GM19238 (cell line): ENCODE data around the gene PRSS56.
"Not testable (repeated sequence)": the region's sequence is repeated elsewhere in the genome, so short reads cannot be mapped to it uniquely, and the experiment has no call there.

Source experiments
- DNase-seq: peaks from one replicate; pipeline ENCODE4 v3.0.0; 2011; ENCODE audit warnings: low spot score; ENCODE audit not compliant: insufficient read length

Gene PRSS56

DNA sequence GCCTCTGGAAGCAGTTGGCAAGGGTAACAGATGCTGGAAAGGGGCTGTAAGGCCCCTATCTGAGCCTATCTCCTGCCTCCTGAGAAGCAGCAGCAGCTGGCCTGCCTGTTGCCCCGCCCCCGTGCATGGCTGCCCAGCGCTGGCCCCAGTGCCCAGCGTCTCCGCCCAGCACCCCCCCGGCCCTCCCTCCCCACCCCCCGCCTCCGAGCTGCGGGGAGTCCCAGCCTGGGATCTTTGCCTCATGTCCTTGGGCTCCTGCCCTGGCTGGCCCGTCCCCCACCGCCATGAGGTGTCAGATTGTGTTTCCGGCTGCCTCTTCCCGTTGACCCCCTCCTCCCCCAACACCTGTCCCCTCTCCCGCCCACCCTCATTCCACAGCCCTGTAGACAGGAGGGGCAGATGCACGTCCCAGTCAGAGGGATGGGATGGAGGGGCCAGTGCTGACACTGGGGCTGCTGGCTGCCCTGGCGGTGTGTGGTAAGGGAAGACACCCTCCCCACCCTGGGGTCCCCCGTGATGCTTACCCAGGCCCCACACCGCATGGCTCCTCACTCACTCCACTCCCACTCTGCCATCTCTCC lies 5.7 kb downstream of the PRSS56 start, which contains the start of gene CHRND:
TSS of gene CHRND (plus strand) at position 370 of the 581 bp plus-strand sequence. CDS start at position 426, 56 bp downstream.
- no peak for DNase-seq

DNA sequence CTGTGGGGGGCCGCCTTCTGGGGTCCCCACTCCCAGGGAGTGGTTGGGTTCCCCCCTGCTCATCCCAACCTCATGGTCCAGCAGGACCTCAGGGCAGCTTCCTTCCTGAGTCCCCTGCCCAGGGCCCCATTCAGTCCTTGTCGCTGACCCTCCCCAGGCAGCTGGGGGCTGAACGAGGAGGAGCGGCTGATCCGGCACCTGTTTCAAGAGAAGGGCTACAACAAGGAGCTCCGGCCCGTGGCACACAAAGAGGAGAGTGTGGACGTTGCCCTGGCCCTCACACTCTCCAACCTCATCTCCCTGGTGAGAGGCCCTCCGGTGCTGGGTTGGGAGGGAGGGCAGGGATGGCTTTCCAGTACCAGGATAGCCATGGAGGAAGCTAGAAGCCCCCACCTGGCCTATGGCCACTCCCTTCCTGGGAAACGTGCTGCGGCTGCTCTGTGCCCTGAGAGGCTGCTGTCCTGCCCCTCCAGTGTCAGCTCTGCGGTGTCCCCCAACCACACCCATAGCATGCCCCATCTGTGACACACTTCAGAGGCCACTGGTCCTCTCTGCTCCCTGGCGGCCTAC lies 6.3 kb downstream of the PRSS56 start:
- no peak for DNase-seq

DNA sequence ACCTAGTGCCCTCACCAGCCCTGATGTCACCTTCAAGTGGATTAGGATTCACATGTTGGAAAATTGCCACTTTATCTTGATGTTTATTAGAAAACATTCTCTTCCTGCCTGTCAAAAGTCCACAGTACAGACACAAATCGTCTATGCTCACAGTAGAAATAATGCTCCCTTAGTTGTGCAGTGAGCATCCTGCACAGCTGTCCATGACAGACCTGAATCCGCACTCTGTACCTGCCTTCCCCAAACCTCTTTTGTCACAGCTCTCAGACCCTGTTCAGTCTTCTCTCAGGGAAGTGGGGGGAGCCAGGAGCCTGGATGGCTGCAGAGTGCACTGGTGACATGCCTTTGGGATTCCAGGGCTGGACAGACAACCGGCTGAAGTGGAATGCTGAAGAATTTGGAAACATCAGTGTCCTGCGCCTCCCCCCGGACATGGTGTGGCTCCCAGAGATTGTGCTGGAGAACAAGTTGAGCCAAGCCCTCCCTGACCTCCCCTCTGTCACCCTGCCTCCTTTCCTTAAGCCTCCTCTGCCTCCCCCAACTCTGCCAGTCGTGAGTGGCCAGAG lies 7.8 kb downstream of the PRSS56 start:
- DNase-seq = no peak

DNA sequence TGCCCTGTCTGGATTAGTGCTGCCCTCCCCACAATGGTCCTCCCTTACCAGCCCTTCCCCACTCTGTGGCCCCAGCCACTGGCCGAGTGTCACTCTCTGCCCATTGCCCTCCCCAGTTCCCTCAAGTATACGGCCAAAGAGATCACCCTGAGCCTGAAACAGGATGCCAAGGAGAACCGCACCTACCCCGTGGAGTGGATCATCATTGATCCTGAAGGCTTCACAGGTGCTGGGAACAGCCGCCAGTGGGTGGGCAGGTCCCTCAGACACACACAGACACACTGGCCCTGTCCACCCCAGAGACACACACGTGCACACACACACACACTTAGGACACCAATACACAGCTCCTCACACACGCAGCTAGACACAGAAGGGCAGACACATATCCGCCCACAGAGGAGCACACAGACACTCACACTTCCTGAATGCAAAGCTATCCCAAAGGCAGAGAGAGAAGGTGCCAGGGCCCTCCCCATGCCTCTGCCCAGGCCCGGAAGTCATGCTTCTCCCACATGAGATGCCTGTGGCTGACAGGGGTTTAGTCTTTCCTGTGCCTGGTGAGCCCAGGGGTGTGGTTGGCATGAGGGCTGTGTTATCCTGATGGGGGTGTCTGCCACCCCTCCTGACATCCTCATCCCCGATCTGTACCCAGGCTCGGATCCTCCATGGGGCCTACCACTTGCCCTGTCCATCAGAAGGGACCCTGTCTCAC lies 8.7 kb downstream of the PRSS56 start:
- DNase-seq = no peak

DNA sequence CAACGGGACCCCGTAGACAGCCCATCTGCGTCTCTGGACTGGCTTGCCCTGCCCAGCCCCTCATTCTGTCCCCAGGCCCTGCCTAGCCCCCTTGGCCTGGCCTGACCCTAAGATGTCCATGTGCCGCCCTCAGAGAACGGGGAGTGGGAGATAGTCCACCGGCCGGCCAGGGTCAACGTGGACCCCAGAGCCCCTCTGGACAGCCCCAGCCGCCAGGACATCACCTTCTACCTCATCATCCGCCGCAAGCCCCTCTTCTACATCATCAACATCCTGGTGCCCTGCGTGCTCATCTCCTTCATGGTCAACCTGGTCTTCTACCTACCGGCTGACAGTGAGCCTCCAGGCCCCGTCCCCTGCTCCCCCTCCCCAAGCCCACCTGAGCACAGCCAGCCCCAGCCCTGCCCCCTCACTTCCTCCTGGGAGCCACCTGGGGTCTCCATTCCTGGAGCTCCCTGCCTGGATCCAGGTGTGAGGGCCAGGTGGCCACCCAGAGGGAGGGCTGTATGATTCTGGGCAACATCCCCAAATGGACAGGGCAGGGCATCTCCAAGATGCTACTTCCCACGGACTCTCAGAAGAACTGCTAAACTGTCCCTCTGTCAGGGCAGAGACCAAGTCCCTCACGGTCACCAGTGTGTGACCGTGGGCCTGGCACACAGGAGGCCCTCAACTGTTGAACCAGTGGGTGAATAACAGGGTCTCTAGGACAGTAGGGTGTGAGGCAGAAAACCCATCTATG lies 9.8 kb downstream of the PRSS56 start:
- no peak for DNase-seq

DNA sequence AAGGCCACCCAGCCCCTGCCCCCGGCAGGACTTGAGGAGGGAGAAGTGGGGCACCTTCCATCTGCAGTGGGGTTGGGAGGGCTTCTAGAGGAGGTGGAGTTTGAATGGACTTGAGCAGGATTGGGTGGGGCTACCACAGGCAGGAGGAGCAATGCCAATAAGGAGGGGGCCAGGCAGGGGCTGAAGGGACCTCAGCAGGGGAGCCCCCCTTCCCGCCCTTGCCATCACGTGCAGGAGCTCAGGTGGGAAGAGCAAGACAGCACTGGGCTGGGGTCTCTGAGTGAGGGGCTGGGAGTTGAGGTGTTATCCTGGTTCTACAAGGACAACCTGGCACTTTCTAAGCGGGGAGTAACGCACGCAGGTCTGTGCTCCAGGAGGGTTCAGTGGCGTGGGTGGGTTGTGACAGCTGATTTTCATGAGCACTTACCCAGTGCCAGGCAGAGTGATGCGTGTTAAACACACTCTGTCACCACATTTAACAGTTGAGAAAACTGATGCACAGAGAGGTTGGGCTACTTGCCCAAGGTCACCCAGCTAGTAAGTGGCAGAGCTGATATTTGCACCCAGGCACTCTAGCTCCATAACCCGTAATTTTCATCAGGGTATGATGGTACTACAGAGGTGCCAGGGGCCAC lies 10.6 kb downstream of the PRSS56 start:
- DNase-seq = no peak

DNA sequence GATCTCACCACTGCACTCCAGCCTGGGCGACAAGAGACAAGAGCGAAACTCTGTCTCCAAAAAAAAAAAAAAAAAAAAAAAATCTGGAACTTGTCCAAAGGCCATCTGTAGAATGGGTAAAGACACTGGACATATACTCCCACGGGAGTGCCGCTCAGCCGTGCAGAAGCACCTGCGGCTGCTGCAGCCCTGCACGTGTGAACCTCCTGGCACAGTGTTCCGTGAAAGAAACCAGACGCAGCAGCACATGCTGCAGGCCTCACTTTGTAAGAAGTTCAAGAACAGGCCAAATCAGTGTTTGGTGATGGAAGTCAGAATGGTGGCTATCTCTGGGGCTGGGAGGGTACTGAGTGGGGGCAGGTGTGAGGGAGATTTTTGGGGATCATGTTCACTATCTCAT lies 12.2 kb downstream of the PRSS56 start:
- DNase-seq = no peak

DNA sequence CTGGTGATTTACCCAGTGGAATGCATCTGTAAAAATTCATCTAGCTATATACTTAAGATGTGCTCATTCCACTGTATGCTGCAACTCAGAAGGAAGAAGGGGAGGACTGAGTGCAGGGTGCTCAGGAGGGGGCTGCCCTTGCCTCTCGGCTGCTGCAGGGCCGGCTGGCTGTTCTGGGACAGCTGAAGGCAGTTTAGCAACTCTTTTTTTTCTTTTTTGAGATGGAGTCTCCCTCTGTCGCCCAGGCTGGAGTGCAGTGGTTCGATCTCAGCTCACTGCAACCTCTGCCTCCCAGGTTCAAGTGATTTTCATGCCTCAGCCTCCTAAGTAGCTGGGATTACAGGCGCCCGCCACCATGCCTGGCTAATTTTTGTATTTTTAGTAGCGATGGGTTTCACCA lies 12.6 kb downstream of the PRSS56 start:
- DNase-seq = not testable (repeated sequence)

DNA sequence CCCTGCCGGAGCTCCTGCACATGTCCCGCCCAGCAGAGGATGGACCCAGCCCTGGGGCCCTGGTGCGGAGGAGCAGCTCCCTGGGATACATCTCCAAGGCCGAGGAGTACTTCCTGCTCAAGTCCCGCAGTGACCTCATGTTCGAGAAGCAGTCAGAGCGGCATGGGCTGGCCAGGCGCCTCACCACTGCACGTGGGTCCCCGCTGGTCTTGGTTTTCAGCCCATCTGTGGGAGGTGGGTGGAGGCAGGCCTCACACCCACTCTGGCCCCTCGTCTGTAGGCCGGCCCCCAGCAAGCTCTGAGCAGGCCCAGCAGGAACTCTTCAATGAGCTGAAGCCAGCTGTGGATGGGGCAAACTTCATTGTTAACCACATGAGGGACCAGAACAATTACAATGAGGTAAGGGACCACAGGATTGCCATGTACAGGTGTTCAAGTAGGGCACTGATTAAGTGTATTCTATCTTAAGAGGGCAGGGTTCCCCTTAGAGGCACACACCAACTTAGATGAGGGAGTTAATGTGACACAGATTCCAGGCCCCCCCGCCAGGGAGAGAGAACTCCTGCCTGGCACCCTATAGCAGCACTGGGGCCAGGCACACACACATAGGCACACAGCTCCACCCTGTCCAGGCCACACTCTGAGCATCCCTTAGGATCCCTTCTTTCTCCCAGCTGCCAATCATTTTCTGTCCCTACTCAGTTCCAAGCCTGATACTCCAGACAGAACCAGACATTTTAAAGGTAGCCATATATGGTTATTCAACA lies 13.9 kb downstream of the PRSS56 start:
- no peak for DNase-seq

DNA sequence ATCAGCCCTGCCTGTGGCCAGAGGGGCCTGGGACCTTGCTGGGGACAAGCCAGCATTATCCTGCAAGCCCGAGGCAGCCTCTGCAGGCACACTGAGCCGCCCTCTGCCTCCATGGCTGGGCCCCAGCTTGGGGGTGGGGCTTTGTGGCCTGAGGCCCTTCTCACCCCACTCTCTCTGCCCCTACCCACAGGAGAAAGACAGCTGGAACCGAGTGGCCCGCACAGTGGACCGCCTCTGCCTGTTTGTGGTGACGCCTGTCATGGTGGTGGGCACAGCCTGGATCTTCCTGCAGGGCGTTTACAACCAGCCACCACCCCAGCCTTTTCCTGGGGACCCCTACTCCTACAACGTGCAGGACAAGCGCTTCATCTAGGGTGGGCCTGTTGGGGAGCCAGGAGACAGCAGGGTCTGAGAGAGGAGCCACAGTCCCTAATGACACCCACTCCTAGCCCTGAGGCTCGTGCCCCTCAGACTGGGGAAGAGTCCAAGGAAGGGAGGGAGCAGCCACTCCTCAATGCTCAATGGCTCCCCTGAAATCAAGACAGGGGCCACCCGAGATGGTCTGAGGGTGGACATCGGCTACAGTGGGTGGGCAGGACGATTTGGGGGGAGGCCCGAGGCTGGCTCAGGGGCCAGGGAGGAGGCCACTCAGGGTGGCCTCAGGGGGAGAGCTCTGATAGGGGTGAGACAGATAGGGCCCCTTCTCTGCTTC lies 14.9 kb downstream of the PRSS56 start:
- DNase-seq = no peak

DNA sequence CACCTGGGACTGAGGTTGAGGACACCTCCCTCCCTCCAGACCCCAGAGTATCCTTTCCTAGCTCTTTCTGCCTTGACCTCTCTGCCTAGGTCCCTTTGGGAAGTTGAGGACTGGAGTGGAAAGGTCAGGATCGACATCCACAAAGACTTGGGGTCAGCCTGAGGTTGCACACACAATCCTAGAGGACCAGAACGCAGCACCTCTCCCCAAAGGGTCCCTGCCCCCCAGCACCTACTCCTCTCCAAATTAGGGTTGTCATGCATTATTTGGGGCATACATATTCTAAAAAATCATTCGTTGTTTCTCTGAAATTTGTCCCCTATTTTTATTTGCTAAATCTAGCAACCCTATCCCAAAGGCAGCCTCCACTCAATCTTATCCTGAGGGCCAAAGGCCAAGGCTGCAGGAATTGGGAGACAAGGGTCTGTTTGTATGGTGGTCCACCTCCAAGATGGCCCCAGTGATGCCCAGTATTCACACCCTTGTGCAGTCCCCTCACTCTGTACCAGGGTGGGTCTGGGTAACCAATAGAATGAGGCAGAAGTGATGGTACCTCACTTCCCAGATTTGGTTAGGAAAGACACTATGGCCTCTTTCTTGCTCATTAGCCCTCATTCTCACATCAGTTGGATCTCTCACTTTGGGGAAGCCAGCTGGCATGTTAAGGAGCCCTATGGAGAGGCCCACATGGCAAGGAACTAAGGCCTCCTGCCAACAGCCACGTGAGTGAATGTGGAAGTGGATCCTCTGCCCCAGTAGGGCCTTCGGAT lies 15.8 kb downstream of the PRSS56 start:
- no peak for DNase-seq

DNA sequence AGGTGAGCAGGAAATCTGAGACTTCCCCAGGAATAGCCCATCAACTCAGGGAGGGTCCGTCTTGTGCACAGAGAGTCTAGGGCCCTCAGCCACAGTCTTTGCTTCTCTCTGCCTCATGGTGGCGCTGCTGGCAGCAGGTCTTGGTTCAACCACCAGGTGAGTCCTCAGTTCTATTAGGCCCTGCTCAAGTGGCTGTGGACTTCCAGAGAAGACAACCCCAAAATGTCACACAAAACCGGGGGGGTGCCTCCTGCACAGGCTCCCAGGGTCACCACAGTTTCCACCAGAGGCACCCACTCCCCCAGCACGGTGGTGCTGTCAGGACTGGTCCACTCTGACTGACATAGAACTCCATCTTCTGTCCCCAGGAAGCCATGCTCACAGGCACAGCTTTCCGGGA lies 16.9 kb downstream of the PRSS56 start:
- DNase-seq = no peak

DNA sequence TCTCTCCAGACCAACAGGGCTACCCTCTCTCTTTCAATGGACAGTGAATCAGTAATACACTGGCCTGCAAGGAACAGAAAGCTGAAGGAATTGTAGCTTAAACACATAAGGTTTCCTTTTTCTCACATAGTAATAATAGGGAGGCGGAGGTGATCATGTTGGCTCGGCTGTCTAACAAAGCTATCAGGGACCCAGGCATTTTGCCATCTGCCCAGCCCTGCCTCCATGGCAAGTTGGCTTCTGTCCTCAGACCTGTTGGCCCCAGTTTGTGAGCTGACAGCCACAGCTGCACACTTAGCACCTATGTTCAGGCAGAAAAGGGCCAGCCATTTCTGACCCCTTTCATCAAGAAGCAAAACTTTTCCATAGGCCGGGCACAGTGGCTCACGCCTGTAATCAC lies 17.3 kb downstream of the PRSS56 start:
- no peak for DNase-seq

DNA sequence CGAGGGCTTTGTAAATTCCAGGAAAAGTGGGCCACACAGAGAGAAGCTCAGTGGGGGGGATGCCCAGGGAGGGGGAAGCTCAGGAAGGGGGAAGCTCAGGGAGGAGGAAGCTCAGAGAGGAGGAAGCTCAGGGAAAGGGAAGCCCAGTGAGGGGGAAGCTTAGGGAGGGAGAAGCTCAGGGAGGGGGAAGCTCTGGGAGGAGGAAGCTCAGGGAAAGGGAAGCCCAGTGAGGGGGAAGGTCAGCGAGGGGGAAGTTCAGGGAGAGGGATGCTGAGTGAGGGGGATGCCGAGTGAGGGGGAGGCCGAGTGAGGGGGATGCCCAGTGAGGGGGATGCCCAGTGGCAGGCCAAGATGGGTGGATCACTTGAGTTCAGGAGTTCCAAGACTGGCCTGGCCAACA lies 18.5 kb downstream of the PRSS56 start:
- DNase-seq = no peak

DNA sequence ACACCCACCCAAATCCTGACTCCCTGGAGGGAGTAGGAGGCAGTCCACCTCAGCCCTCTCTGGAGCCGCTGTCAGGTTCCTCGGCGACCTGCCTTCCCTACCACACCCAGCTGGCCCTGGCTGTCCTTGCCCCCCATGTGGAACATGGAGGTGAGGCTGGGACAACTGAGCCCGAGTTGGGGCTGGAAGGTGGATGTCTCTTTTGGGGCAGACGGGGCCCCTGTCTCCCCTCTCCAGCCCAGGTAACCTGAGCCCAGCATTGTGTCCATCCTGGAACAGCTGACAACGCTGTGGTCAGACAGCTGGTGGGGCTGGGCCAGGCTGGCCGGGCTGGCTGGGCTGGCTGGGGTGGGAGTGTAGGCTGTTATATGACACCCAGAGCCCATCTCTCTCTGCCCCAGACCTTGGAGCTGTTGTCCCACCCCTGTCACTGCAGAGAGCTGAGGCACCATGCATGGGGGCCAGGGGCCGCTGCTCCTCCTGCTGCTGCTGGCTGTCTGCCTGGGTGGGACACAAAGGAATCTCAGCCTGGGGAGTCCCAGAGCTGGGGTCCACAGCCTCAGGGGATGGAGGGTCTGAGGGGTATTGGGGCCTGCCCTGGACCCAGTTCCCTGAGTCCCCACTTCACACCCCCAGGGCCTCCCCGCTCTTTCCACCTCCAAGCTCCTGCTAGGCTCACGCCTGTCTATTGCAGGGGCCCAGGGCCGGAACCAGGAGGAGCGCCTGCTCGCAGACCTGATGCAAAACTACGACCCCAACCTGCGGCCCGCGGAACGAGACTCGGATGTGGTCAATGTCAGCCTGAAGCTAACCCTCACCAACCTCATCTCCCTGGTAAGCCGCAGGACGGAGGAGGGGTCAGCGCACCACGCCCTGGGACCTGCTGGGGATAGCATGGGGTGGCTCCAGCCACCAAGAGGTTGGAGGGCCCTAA lies 19.4 kb downstream of the PRSS56 start, which contains the start of gene CHRNG:
TSS of gene CHRNG (plus strand) at position 395 of the 934 bp plus-strand sequence. CDS start at position 451, 56 bp downstream.
- no peak for DNase-seq

DNA sequence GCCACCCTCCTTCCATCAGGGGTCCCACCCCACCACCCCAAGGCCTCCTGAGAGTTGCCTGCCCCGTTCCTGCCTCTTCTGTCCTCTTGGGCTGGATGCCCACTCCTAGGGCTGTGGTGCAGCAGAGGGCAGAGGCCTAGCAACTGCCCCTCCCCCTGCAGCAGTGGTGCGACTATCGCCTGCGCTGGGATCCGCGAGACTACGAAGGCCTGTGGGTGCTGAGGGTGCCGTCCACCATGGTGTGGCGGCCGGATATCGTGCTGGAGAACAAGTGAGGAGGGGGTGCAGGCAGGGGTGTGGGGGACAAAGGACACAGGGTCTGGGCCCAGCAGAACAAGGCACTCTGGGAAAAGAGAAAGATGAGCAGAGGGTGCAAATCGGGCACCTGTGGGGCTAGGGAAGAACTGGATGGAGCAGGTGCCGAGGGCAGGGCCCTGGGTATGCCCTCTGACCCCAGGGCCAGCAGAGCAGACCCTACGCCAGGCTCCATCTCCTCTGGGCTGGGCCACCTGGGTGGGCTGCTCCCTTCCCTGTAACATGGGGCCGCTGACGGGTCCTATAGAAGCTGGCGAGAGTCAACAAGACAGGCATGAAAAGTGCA lies 20.4 kb downstream of the PRSS56 start:
- DNase-seq = no peak

DNA sequence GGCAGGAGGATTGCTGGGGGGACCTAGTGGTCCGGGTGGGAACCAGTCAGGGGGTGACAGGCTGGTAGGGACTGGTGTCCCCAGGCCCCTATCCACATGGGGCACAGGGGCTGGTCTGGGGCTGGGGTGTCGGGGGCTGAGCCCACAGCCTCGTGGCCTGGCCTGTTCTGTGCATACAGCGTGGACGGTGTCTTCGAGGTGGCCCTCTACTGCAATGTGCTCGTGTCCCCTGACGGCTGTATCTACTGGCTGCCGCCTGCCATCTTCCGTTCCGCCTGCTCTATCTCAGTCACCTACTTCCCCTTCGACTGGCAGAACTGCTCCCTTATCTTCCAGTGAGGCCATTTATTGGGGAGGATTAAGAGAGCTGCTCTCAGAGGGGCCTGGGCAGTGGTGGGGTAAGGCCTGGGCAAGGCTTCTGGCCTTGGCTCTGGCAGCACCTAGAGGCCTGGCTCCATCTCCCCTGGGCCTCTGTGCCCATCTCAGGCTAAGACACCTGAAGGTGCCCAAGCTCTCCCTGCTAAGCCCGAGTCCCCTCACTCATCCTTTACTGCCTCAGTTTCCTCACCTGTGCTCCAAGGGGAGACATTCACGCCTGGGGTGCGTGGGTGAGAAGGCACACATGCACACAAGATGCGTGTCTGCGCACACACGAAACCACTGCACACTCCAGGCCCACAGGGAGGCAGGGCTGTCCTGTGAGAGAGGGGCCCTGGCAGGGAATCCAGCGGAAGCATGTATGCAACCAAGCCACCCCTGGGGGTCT lies 21.2 kb downstream of the PRSS56 start:
- no peak for DNase-seq
